ENCODE results near the gene NDUFA8. TPM values are rescaled to one million over a fixed set of nuclear protein-coding genes. Genes with fewer than 3 reads are reported as not detected.

The NDUFA8 gene
- total RNA-seq, 2 donors from 2014 or later, result 198 to 221 TPM

DNA sequence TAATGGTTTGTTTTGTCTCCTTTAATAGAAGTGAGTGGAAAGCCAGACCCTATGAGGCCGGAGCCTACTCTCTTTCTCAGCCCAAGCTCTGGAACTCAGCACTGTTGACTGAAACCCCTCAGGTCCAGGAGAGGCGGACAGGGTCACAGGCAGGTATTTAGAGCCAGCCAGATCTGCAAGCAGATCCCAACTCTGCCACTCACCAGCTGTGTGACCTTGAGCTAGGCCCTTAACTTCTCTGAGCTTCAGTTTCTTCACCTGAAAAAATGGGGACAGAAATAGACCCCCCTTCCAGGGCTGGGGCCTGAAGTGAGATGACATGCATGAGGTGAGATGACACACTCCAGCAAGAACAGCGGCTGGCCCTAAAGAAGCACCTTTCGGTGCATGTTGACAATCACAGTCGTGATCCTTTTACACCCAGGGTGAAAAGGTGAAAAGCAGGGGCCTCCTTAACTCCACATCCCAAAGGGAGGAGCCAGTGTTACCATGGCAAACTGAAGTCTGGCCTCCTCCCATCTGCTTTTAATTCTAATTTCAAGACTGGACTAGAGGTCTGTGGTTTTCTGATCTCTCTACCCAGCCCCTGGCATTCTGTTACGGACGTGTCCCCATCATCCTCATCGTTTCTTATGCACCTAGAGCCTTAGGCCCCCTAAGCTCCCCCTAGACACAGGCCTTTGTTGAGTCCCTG is 27.3 kb upstream of the NDUFA8 start:
- DNase-seq, result no peak
- intact Hi-C loops (cut with DNase I), result no loop called here
- ATAC-seq, result no peak

DNA sequence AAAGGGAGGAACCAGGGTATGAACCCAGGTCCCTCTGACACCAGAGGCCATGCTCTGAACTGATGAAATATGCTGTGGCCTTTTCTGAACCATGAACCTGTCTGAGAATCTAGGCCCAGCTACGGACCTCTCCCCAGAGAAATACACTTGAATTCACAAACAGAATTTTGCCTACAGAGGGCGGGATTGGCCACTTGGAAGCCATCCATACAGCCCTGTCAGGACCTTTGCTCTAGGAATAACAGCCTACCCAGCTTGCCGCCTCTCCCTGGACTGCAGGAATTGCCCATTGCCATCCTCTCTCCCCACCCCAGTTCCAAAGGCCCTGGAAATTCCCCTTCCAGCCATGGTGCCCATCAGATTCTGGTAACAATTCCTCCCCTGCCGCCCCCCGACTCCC is 26.7 kb upstream of the NDUFA8 start:
- DNase-seq (no peak), ATAC-seq (peak in 1 of 2 donors; percentile 50)

DNA sequence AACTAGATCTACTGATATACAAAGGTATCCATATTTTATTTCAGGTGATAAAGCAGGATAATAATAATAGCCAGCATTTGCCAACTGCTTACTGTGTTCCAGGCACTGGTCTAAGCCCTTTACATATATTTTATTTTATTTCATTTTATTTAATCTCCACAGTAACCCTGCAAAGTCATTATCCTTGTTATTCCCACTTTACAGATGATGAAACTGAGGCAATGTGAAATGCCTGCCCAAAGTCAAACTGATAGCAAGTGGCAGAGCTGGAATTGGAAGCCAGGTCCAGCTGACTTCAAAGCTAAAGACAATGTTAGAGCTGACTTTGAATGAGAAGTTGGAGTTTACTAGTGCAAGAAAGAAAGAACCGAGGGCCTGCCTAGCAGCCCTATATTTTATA is 25.0 kb upstream of the NDUFA8 start:
- DNase-seq, result no peak
- ATAC-seq, result no peak
- intact Hi-C loops (cut with DNase I), result no loop called here

More for the DNA sequence above, 26.7 kb upstream of the NDUFA8 start:
- intact Hi-C loops (cut with DNase I), result no loop called here

DNA sequence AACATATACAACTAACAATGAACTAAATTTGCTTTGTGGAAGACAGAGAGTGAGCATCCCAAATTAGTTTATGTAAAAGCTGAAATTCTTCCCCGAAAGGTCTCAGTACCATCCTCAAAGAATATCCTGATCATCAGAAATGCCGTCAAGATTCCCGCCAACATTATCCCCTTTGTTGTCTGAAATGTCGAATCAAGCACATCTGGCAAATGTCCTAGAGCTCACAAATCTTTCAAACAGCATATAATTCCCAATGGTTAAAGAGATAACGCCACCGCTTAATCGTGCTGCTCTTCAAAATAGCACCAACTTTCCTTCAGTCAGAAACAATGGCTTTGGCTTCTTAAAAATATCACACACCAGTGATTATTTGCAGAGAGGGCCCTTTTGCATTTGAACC is 23.9 kb upstream of the NDUFA8 start:
- intact Hi-C loops (cut with DNase I), result no loop called here
- ATAC-seq, result no peak
- DNase-seq, result no peak

DNA sequence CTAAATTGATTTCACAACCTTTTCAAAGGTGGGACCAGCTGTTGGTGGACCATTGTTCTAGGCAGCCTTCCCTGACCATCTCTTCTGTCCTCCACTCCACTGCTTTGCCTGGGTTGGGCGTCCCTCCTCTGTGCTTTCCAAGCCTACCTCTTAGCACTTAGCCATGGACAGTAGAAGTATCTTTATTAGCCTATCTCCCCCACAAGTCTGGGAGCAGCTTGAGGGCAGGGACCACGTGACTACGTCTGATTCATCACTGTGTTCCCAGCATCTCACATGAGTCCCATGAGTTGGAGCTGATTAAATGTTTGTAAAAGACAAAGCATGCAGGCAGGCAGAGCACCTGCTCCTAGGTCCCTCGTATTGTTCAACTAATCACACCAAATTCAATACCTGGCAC is 21.1 kb upstream of the NDUFA8 start:
- intact Hi-C loops (cut with DNase I), result no loop called here
- no peak for DNase-seq
- peak in 1 of 2 donors; percentile 70 for ATAC-seq

DNA sequence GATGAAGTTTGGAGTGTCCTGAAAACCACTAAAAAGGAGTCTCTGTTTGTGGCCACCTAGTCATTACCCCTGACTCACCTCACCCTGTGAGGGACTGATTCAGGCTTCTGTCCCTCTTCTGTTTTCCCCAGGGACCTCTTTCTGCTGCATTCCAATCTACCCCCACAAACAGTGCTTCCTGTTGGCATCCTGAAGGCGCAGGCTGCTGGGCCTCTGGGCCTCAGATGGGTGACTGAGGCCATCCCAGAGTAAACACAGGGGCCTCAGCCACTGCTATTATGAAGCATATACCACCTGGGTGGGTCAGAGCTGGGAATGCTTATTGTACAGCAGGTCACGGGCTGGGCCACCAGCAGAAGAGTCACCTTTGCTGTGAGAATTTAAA is 20.1 kb upstream of the NDUFA8 start:
- no peak for ATAC-seq
- intact Hi-C loops (cut with DNase I), result no loop called here
- no peak for DNase-seq

DNA sequence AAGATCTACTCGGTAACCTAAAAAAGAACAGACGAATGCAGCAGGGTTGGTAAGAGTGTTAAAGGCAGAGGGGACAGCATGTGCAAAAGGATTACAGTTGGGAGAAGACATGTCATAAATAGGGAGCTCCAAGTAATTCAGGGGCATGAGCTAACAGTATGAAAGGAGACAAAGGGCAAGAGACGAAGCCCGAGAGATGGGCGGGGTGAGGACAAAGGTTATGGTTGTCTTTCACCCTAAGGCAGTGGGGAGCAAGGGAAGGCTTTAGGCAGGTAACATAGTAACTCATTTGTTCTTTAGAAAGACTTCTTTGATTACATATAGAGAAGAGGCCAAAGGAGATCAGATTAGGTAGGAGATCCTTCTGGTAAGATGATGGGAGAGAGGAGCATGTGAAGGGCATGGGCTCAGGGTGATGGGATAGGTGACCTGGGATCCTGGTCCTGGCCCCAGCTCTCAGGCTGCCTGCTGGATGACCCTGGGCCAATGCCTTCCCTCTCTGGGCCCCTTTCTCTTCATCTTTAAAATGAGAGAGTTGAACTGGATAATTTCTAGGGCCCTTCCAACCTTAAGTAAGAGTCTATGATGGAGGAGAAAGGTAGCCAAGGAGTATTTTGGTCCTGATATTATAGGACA is 19.6 kb upstream of the NDUFA8 start:
- DNase-seq, result no peak
- intact Hi-C loops (cut with DNase I), result no loop called here
- ATAC-seq, result no peak

DNA sequence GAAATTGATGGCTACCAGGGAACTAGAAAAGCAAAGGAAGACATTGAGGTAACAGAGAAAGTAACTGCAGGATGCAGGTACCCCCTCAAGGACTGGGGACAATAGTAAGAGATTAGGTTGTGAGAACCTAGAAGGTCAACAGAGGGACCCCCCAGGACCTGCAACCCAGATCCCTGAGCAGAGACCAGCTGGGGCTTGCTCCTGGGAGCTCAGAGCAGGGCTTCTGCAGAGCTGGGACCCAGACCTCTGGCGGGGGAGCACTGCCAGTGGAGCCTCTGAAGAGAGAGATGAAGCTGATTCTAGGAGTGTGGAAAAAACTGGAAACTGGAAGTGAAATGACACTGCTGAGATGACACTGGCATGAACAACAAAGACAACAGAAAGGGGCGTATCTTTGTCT is 17.3 kb upstream of the NDUFA8 start:
- intact Hi-C loops (cut with DNase I), result no loop called here
- no peak for ATAC-seq

DNA sequence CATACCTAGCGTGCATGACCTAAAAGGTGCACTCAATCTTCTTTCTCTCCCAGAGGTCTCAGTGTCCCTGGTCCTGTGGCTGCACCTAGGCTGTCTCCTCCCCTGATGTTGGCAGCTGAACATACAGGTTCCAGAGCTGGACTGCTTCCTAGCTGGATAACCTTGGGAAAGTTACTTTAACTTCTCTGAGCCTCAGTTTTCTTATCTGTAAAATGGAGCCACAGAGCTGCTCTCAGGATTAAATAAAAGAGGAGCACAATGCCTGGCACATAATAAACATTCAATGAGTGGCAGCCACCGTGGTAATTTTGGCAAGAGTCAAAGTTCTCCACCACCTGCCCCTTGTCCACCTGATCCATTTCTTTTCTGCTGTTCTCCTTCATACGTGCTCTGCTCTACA is 14.1 kb upstream of the NDUFA8 start:
- no peak for DNase-seq
- ATAC-seq, result no peak
- intact Hi-C loops (cut with DNase I), result no loop called here

More for the DNA sequence above, 17.3 kb upstream of the NDUFA8 start:
- no peak for DNase-seq

DNA sequence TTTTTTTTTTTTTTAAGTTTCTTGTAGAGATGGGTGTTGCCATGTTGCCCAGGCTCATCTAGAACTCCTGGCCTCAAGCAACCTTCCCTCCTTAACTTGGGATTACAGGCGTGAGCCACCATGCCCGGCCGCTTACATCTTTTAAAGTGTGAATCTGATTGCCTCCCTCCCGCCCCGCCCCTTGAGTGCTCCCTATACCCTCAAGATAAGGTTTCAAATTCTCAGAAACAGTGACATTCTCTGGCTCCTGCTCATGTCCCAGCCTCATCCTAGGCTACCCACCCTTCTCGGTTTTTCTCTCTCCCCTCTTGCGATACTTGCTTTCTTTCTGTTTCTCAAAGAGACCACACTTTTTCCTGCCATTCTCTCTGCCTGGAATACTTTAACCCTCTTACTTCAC is 12.6 kb upstream of the NDUFA8 start:
- intact Hi-C loops (cut with DNase I), result no loop called here
- DNase-seq, result no peak
- ATAC-seq, result no peak

DNA sequence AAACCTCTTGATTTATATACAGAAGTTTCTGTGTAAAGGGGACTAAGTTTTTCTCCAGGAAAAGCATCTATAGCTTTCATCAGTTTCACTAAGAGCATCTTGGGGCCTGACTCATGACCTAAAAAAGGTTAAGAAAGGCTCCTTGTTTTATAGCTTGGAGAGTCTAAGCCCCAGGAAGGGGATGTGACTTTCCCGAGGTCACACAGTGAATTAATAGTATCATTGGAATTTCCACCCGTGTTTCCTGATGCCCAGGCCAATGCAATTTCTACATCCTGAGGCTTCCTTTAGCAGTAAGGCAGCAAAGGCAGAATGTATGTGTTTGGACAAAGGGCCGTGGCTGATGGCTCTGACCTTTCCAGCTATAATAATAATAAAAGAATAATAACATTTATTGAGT is 8.8 kb upstream of the NDUFA8 start:
- no peak for DNase-seq
- intact Hi-C loops (cut with DNase I), result no loop called here
- no peak for ATAC-seq

DNA sequence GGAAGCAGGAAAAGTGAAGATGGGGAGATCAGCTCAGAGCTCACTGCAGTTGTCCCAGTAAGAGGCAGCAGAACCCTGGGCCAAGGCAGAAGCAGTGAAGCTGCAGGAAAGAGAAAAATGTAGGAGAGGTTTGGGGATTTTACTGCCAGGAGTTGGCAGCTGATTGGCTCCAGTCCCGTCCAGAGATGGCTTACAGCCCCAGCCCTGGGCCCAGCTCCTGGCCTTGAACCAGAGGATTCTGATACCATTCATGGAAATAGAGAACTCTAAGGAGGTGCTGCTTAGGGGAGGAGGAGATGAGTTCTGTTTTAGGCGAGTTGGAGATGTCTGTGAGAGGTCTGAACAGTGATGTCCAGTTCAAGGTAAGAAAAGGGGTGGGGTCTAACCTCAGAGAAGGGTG is 4.7 kb upstream of the NDUFA8 start:
- DNase-seq, result no peak
- intact Hi-C loops (cut with DNase I), result no loop called here
- ATAC-seq, result no peak

DNA sequence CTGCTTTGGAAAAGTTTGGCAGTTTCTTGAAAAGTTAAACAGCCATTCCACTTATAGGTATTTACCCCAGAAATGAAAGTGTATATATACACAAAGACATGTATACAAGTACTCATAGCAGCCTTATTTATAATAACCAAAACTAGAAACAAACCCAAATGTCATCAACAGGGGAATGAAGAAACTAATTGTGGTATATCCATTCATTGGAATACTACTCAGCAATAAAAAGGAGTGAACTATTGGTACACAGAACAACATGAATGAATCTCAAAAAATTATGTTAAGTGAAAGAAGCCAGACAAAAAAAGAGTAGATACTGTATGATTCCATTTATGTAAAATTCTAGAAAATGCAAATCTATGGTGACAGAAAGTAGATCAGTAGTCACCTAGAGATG is 2.8 kb upstream of the NDUFA8 start:
- DNase-seq, result no peak
- ATAC-seq, result no peak
- intact Hi-C loops (cut with DNase I), result no loop called here

DNA sequence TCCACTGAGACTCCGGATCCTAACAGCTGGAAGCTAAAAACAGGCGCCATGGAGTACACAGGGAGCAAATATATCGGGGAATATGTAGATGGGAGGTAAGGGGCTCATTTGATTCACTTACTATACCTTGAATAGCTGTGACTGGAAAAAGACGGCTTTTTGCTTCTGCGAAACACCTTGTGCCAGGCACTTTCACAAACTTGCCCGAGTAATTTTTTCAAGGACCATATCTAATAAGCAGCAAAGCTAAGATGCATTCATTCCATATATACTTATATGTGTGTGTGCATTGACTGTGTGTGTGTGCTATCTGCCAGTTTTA is 307 bp upstream of the NDUFA8 start:
- intact Hi-C loops (cut with DNase I), result loop anchor here in 1 of 2 donors (10.0 kb wide), 1 partner anchor 105 kb away; the partner anchor contains the start of genes MRRF and RBM18

DNA sequence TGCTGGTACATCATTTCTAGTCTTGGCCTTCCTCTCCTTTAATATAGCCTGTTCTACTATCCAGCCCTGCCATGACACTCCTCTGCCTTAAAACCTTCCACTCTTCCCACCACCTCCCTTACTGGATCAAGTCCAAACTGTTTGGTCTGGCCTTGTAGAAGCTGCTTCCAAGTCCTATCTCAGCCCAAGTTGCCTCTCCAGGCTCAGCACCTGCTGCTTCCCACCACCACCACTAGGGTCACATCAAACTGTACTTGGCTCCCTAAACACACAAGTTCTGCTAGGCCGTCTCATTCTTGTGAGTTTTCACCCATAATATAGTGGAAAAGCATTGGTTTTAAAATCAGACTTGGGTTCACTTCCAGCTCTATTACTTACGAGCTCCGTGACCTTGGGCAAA is 1.4 kb downstream of the NDUFA8 start:
- intact Hi-C loops (cut with DNase I), result loop anchor here in 1 of 2 donors (10.0 kb wide), 1 partner anchor 107 kb away; the partner anchor contains the start of genes MRRF and RBM18
- peak in 1 of 2 donors; percentile 14 for ATAC-seq
- DNase-seq, result no peak

More for the DNA sequence above, 307 bp upstream of the NDUFA8 start:
- ATAC-seq (no peak), DNase-seq (no peak)

DNA sequence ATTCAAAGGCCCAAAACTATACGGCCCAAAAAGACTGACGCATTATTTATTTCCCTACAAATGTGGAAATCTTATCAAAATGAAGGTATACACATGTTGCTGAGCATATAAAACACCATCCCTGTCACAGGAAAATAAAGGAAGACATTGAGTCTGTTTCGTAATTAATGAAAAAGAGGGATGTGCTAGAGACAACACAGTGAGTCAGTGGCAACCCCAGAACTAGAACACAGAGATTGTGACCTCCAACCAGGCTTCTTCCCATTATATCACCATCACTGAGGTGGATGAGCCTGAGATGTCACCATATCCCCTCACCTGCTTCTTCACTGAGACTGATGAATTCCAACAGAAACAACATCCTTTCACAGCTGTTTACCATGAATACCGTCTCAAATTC is 3.8 kb downstream of the NDUFA8 start:
- DNase-seq (no peak), ATAC-seq (no peak)
- intact Hi-C loops (cut with DNase I), result loop anchor here in 1 of 2 donors (10.0 kb wide), 1 partner anchor 109 kb away; the partner anchor contains the start of genes MRRF and RBM18

DNA sequence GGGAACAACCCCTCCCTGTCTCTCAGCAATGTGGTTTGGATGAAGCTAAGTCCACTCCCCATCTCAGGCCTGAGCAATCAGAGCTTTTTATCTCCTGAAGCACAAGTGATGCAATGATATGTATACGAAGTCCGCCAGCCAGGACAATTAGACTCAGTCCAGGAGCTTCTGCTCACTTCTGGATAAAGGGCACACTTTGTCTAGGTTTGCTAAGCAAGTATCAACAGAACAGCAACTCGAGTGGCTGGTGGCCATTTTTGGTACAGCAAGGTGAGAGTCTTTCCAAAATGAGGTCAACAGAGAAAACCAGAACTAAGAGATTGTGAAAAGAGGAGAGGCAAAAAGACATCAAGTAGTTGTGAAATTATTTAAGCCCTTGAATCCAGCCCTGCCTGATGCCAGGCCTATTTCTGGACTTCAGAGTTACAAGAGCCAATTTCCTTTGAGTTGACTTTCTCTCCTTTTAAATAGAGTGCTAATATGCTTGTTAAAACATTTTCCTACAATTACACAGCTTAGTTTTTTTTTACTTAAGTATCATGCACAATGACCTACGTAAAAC is 8.2 kb downstream of the NDUFA8 start:
- ATAC-seq, result peak in 1 of 2 donors; percentile 70
- intact Hi-C loops (cut with DNase I), result loop anchor here in 1 of 2 donors (10.0 kb wide), 1 partner anchor 113 kb away; the partner anchor contains the start of genes MRRF and RBM18
- DNase-seq, result no peak

DNA sequence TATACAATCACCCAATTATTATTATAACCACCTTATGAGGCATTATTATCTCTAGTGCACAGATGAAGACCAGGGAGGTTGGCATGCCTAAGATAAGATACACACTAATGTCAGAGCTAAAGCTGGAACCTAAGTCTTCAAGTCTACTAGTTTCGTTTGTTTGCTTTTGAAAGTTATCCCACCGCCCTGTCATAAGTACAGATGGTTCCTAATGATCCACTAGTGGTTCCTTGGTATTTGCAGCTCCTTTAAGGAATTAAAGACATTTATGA is 14.1 kb downstream of the NDUFA8 start:
- intact Hi-C loops (cut with DNase I), result no loop called here
- no peak for ATAC-seq
- no peak for DNase-seq

DNA sequence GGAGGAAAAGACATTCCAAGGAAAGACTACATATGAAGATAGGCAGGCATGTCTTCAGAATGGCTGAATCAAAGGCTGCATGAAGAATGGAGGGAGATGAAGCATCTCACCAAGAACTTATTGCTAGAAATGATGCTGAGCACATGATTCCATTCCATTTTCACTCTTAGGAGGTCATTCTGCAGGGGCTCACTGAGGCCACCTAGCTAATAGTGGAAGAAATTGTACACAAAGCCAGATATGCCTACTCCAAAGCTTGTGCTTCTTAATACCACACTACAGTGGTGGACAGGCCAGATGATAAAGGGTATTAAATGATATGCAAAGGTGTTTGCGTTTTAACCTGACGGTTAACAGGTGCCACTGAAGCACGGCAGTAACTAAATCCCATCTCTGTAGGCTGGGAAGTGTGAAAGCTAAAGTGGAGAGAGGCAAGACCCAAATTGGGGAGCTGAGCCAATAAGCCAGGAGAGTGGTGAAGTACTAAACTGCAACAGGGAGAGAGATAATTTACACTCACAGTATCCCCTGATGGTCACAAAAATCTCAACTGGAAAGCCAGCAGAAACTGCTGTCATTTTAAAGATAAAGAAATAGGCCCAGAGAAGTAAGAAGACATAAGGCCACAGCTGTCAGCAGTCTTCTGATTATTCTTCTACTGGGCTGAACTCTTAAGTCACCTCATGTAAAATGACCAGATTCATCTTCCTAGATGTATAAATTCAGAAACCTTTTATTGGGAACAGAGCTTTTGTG is 14.6 kb downstream of the NDUFA8 start:
- DNase-seq (no peak), ATAC-seq (peak in 1 of 2 donors; percentile 50)
- intact Hi-C loops (cut with DNase I), result no loop called here

DNA sequence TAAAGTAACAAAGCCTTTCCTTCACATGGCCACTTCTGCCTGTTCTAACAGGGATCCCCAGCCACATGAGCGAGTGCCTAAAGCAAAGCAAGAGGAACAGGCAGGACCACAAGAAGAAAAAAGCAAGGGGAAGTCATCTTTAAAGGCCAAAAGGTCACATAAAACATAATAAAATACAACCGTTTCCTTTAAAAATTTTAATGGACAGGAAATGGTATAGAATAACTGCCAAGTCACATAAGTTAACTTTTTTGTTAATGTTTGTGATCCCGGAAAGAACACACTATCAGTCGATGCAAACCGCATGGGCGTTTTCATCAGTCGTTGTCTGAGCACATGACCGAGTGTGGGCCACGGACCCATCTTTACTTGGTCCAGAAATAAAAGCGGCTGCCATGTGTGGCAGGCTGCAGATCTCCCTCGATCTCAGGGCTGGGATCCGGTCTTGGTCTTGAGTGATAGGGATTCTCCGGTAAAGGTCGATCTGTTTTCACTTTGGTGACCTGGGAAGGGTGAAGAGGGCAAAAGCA is 15.6 kb downstream of the NDUFA8 start:
- intact Hi-C loops (cut with DNase I), result no loop called here

More for the DNA sequence above, 15.6 kb downstream of the NDUFA8 start:
- DNase-seq (no peak), ATAC-seq (no peak)

All from left cardiac atrium (tissue), 4 donors.